ENCODE data around the gene EFNA2.

DNA sequence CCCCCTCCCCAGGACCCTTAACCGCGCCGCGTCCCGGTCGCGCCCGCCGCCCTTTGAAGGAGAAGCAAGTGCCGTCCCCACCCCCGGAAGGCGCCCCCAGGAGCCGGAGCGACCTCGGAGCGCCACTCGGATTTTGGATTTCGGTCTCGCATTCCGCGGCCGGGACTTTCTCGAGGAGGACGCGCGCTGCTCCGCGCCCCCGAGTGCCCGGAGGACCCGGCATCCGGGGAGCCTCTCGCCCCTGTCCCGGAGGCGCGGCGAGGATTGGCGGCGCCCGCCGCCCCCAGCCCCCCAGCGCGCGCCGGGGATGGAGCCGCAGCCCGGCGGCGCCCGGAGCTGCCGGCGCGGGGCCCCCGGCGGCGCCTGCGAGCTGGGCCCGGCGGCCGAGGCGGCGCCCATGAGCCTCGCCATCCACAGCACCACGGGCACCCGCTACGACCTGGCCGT, 35.7 kb upstream of the EFNA2 start:
- TF ChIP-seq SUZ12 (IDR thresholded peaks at IDR 0.05) (no peak), BHLHE40 (IDR thresholded peaks at IDR 0.05; ENCODE audit: borderline replicate concordance) (no peak), FOXK2 (IDR thresholded peaks at IDR 0.05) (no peak), ELF4 (IDR thresholded peaks at IDR 0.05) (no peak), TARDBP (IDR thresholded peaks at IDR 0.05) (no peak), FOXM1 (IDR thresholded peaks at IDR 0.05; ENCODE audit: borderline replicate concordance) (no peak), NFRKB (IDR thresholded peaks at IDR 0.05) (no peak), ARNT (IDR thresholded peaks at IDR 0.05) (no peak), CTBP1 (IDR thresholded peaks at IDR 0.05; ENCODE audit: borderline replicate concordance) (no peak), HDGF (IDR thresholded peaks at IDR 0.05; ENCODE audit: borderline replicate concordance) (no peak), LEF1 (IDR thresholded peaks at IDR 0.05; ENCODE audit: borderline replicate concordance) (no peak), SP1 (IDR thresholded peaks at IDR 0.05) (no peak)

All from HEK293T (cell line).